K562 (cell line): Measurements from ENCODE around the gene RPP38. TPM values are rescaled to one million over a fixed set of nuclear protein-coding genes. Genes with fewer than 3 reads are reported as not detected.

Experiments used
- ATAC-seq: fragments of 200-7000 bp; cut with Tn5 transposase; 3 replicates; pipeline ENCODE4 v1.9.1; 2020; ENCODE audit warnings: moderate library complexity
- BruUV-seq: library from RNA; stranded (reverse); fragments of 400-500 nt; replicated peaks from 2 replicates; lab custom pipeline; 2021; lab: Mats Ljungman, UMichigan
- CTCF ChIA-PET: fragments of 300-600 bp; formaldehyde crosslinking; extraction: SDS; loops from one replicate; lab custom pipeline; 2021; ENCODE audit warnings: low intra/inter-chr PET ratio; lab: Yijun Ruan, JAX
- POLR2A ChIA-PET: fragments of 300-600, 350-650 bp; sonication (Branson Sonifier 250); formaldehyde crosslinking; extraction: SDS; loops from one replicate; lab custom pipeline; 2021; ENCODE audit warnings: antibody characterized with exemption, inconsistent platforms; lab: Yijun Ruan, JAX
- DNase-seq, 4 experiments: peaks; one replicate each; pipeline versions ENCODE4 v3.0.0 to v3.0.0-alpha.2; 2011 to 2018; ENCODE audit warnings: low spot score in 3 of 4, mixed read lengths in 3 of 4; ENCODE audit errors: extremely low read depth in 1 of 4
- FAIRE-seq: peaks from 2 replicates; lab custom pipeline; 2011; peaks lifted over from hg19 to GRCh38; lab: Jason Lieb, UNC
- H2AFZ ChIP-seq: 2 replicates; pipeline ENCODE4 v1.6.0; 2011; ENCODE audit warnings: low read depth, low read length, control low read depth, inconsistent platforms
- H3K27ac ChIP-seq: fragments of 200-600 bp; 3 replicates; pipeline ENCODE4 v1.8.0; 2011; ENCODE audit warnings: low read depth, mild to moderate bottlenecking, control low read depth, inconsistent platforms, low read length, moderate library complexity, mixed read lengths; ENCODE audit errors: extremely low read depth
- H3K27me3 ChIP-seq, 2 experiments: fragments of 300-600 bp in 1 of 2; 2 replicates in 1 of 2; 3 replicates in 1 of 2; pipeline versions ENCODE4 v1.6.0 to v1.8.0; 2011; ENCODE audit warnings: inconsistent platforms in 2 of 2, low read length in 2 of 2, mild to moderate bottlenecking in 1 of 2, mixed read lengths in 1 of 2, moderate library complexity in 1 of 2; ENCODE audit not compliant: control insufficient read depth in 2 of 2, insufficient read depth in 2 of 2
- H3K36me3 ChIP-seq: fragments of 300-600 bp; 3 replicates; pipeline ENCODE4 v1.8.0; 2011; ENCODE audit warnings: mild to moderate bottlenecking, low read length, inconsistent platforms; ENCODE audit not compliant: control insufficient read depth, insufficient read depth
- H3K4me1 ChIP-seq, 2 experiments: fragments of 200-600 bp in 1 of 2; replicated peaks in 1 of 2; 2 replicates in 1 of 2; 3 replicates in 1 of 2; pipeline versions ENCODE4 v1.5.1 to v1.8.0; 2011; ENCODE audit warnings: inconsistent platforms in 2 of 2, low read length in 2 of 2, mild to moderate bottlenecking in 1 of 2, mixed read lengths in 1 of 2, moderate library complexity in 1 of 2; ENCODE audit not compliant: control insufficient read depth in 2 of 2, insufficient read depth in 2 of 2
- H3K4me2 ChIP-seq: 2 replicates; pipeline ENCODE4 v1.6.1; 2011; ENCODE audit warnings: low read length, control low read depth, inconsistent platforms, mixed read lengths; ENCODE audit not compliant: insufficient read depth
- H3K4me3 ChIP-seq: fragments of 200-600 bp; sonication (generic), shearing (Covaris generic); 2 replicates; pipeline ENCODE4 v1.5.1; 2016; ENCODE audit warnings: control low read depth, inconsistent platforms
- H3K79me2 ChIP-seq: fragments of 200-600 bp; 3 replicates; pipeline ENCODE4 v1.8.0; 2011; ENCODE audit warnings: low read length, inconsistent platforms; ENCODE audit not compliant: control insufficient read depth, insufficient read depth
- H3K9ac ChIP-seq, 2 experiments: 2 replicates each; pipeline versions ENCODE4 v1.6.0 to v1.6.1; 2011; ENCODE audit warnings: low read depth in 2 of 2, low read length in 2 of 2, control low read depth in 1 of 2, inconsistent platforms in 1 of 2, mild to moderate bottlenecking in 1 of 2, mixed read lengths in 1 of 2; ENCODE audit not compliant: insufficient read depth in 1 of 2
- H3K9me1 ChIP-seq: one replicate; pipeline ENCODE4 v1.6.0; 2011; ENCODE audit warnings: inconsistent platforms, mild to moderate bottlenecking, low read length, moderate library complexity; ENCODE audit not compliant: control insufficient read depth, insufficient read depth
- H3K9me3 ChIP-seq: replicated peaks from 2 replicates; pipeline ENCODE4 v1.5.1; 2011; ENCODE audit warnings: low read depth, low read length, inconsistent platforms; ENCODE audit not compliant: control insufficient read depth, insufficient read depth
- H4K20me1 ChIP-seq: replicated peaks from 2 replicates; pipeline ENCODE4 v1.6.1; 2011; ENCODE audit warnings: low read length, inconsistent platforms, mixed read lengths; ENCODE audit not compliant: control insufficient read depth, insufficient read depth
- ASH1L ChIP-seq: fragments of 450-650 bp; IDR thresholded peaks from 2 replicates; pipeline ENCODE4 v1.6.1; 2018; ENCODE audit warnings: borderline replicate concordance, mild to moderate bottlenecking, low read depth; ENCODE audit not compliant: partially characterized antibody
- ESRRA ChIP-seq: fragments of 450-650 bp; IDR thresholded peaks from 2 replicates; pipeline ENCODE4 v1.6.1; 2014; ENCODE audit warnings: low read depth, mild to moderate bottlenecking, moderate library complexity, borderline replicate concordance
- NCOA2 ChIP-seq, 2 experiments: fragments of 450-650 bp; IDR thresholded peaks; 2 replicates each; pipeline ENCODE4 v1.6.1; 2018; ENCODE audit warnings: mild to moderate bottlenecking in 2 of 2, moderate library complexity in 1 of 2; ENCODE audit not compliant: partially characterized antibody in 2 of 2
- SRSF3 ChIP-seq: fragments of 200-400 bp; formaldehyde crosslinking; IDR thresholded peaks from 2 replicates; pipeline ENCODE4 v1.6.1; 2016; ENCODE audit warnings: mild to moderate bottlenecking, low read length, moderate library complexity; ENCODE audit not compliant: insufficient read depth
- ZNF561 ChIP-seq: fragments of 450-650 bp; formaldehyde crosslinking; conservative IDR thresholded peaks from 2 replicates; pipeline ENCODE4 v1.4.0; 2020; ENCODE audit warnings: mild to moderate bottlenecking, moderate library complexity
- WGBS: fragments of 100-300 bp; shearing (Covaris generic); methylation state at CpG from one replicate; pipeline ENCODE4 v1.1.6; 2016; ENCODE audit warnings: low coverage, mixed read lengths; ENCODE audit not compliant: insufficient coverage; ENCODE audit errors: missing lambda C conversion rate; 5-methylcytosine and 5-hydroxymethylcytosine counted together
- in situ Hi-C: fragments of 300-500 bp; cut with MboI; formaldehyde crosslinking; loops from 4 replicates; pipeline ENCODE4 v1.15.0; 2018; ENCODE audit warnings: inconsistent platforms, mixed read lengths
- intact Hi-C: fragments of 100-400 bp; cut with micrococcal nuclease; formaldehyde crosslinking; loops from 2 replicates; pipeline ENCODE4 v1.14.2; 2022
- polyA plus RNA-seq, 8 experiments: library from polyadenylated mRNA; depleted of rRNA in 4 of 8; stranded (reverse) in 5 of 8; unstranded in 3 of 8; fragments of >200 nt; fragmentation: Nextera tagmentation in 2 of 8; fragmentation: Illumina TruSeq in 1 of 8; extraction: Ambion mirVana in 2 of 8; extraction: Trizol in 1 of 8; gene quantifications; 2 replicates each; pipeline versions ENCODE4 v1.2.1 to v1.2.3, GENCODE V29; 2011 to 2014; ENCODE audit warnings: inconsistent platforms in 1 of 8, missing spikeins in 1 of 8
- total RNA-seq, 7 experiments: library from RNA; depleted of rRNA in 6 of 7; stranded (reverse); fragments of >200 nt in 6 of 7; fragmentation: Illumina TruSeq in 2 of 7; extraction: Trizol in 2 of 7; gene quantifications; 2 replicates each; pipeline versions ENCODE4 v1.2.1 to v1.2.3, GENCODE V29; 2011 to 2021; ENCODE audit warnings: low replicate concordance in 1 of 7
- TF ChIP-seq, protein P1 (sequence below): fragments of 250-450 bp; sonication (Bioruptor Pico); IDR thresholded peaks from 2 replicates; pipeline ENCODE4 v1.8.0; 2021; ENCODE audit warnings: mild to moderate bottlenecking, moderate library complexity
- TF ChIP-seq, protein P2 (sequence below): fragments of 450-650 bp; IDR thresholded peaks from 2 replicates; pipeline ENCODE4 v1.6.1; 2016; ENCODE audit warnings: low read depth

Gene RPP38
- total and polyA plus RNA-seq, 9 of the 15 experiments (the other 6 are each of a cell fraction or from before 2014, with no cell fraction given): 26.3 to 58.6 (median 33.8) TPM

DNA sequence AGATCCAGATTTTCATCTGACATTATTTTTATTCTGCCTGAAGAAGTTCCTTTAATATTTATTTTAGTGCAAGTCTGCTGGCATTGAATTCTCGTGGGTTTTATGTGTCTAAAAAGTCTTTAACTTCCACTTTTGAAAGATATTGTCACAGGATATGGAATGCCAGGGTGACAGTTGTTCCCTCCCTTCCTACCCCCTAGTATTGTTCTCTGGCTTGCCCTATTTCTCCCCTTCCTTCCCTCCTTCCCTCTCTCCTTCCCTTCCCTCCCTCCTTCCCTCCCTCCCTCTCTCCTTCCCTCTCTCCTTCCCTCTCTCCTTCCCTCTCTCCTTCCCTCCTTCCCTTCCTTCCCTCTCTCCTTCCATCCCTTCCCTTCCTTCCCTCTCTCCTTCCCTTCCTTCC, 38.5 kb upstream of the RPP38 start:
- no TSS peak for BruUV-seq
- DNase-seq (no peak), ATAC-seq (no peak), FAIRE-seq (no peak)
- Histone ChIP-seq H3K36me3 (no peaks in the 10 kb centered on the region), H4K20me1 (no peaks in the 10 kb centered on the region), H3K9me3 (no peaks in the 10 kb centered on the region), H3K4me2 (no peak overlapping the region), H3K4me1 (no peaks in the 10 kb centered on the region; a peak in 1 of 5 replicates), H3K27ac (no peak overlapping the region), H3K27me3 (peaks cover 0 to 7% of the 10 kb centered on the region in 2 experiments; a peak in 1 of 5 replicates), H3K79me2 (no peaks in the 10 kb centered on the region), H3K4me3 (no peak overlapping the region), H3K9me1 (no peaks in the 10 kb centered on the region), H2AFZ (no peak overlapping the region), H3K9ac (no peak overlapping the region)
- in situ Hi-C loops: no loop called here
- ChIA-PET POLR2A (no interaction called here), CTCF (no interaction called here)
- intact Hi-C loops: no loop called here
- WGBS: 11% methylated on average over 1 of the region's 1 CpG
- TF ChIP-seq NCOA2 (IDR thresholded peaks at IDR 0.05; ENCODE audit: partially characterized antibody in 2 of 2) (no peak), ESRRA (no peak), SRSF3 (no peak)
- TF ChIP-seq, protein P1, sequence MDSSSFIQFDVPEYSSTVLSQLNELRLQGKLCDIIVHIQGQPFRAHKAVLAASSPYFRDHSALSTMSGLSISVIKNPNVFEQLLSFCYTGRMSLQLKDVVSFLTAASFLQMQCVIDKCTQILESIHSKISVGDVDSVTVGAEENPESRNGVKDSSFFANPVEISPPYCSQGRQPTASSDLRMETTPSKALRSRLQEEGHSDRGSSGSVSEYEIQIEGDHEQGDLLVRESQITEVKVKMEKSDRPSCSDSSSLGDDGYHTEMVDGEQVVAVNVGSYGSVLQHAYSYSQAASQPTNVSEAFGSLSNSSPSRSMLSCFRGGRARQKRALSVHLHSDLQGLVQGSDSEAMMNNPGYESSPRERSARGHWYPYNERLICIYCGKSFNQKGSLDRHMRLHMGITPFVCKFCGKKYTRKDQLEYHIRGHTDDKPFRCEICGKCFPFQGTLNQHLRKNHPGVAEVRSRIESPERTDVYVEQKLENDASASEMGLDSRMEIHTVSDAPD: no peak

DNA sequence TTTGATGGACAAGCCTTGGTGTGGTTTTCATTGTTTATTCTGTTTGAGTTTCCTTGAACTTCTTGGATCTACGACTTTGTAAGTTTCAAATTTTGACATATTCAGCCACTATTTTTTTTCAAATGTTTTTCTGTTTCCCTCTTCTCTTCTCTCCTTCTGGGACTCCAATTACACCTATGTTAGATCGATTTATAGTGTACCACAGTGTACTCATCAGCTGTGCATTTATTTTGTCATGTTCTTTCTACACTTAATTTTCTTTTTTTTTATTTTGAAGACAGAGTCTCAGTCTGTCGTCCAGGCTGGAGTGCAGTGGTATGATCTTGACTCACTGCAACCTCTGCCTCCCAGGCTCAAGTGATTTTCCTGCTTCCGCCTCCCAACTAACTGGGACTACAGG, 37.2 kb upstream of the RPP38 start:
- 11% methylated on average over 4 of the region's 4 CpGs for WGBS
- TF ChIP-seq, protein P2, sequence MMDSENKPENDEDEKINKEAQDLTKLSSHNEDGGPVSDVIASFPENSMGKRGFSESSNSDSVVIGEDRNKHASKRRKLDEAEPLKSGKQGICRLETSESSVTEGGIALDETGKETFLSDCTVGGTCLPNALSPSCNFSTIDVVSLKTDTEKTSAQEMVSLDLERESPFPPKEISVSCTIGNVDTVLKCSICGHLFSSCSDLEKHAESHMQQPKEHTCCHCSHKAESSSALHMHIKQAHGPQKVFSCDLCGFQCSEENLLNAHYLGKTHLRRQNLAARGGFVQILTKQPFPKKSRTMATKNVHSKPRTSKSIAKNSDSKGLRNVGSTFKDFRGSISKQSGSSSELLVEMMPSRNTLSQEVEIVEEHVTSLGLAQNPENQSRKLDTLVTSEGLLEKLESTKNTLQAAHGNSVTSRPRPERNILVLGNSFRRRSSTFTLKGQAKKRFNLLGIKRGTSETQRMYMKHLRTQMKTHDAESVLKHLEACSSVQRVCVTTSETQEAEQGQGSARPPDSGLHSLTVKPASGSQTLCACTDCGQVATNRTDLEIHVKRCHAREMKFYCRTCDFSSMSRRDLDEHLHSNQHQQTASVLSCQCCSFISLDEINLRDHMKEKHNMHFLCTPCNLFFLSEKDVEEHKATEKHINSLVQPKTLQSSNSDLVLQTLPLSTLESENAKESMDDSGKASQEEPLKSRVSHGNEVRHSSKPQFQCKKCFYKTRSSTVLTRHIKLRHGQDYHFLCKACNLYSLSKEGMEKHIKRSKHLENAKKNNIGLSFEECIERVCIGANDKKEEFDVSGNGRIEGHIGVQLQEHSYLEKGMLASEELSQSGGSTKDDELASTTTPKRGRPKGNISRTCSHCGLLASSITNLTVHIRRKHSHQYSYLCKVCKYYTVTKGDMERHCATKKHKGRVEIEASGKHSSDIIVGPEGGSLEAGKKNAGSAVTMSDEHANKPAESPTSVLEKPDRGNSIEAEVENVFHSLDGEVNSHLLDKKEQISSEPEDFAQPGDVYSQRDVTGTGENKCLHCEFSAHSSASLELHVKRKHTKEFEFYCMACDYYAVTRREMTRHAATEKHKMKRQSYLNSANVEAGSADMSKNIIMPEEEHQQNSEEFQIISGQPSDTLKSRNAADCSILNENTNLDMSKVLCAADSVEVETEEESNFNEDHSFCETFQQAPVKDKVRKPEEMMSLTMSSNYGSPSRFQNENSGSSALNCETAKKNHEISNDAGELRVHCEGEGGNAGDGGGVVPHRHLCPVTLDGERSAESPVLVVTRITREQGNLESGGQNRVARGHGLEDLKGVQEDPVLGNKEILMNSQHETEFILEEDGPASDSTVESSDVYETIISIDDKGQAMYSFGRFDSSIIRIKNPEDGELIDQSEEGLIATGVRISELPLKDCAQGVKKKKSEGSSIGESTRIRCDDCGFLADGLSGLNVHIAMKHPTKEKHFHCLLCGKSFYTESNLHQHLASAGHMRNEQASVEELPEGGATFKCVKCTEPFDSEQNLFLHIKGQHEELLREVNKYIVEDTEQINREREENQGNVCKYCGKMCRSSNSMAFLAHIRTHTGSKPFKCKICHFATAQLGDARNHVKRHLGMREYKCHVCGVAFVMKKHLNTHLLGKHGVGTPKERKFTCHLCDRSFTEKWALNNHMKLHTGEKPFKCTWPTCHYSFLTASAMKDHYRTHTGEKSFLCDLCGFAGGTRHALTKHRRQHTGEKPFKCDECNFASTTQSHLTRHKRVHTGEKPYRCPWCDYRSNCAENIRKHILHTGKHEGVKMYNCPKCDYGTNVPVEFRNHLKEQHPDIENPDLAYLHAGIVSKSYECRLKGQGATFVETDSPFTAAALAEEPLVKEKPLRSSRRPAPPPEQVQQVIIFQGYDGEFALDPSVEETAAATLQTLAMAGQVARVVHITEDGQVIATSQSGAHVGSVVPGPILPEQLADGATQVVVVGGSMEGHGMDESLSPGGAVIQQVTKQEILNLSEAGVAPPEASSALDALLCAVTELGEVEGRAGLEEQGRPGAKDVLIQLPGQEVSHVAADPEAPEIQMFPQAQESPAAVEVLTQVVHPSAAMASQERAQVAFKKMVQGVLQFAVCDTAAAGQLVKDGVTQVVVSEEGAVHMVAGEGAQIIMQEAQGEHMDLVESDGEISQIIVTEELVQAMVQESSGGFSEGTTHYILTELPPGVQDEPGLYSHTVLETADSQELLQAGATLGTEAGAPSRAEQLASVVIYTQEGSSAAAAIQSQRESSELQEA: no peak
- TF ChIP-seq ASH1L: no peak
- TF ChIP-seq ZNF561: no peak

More for the DNA sequence above, 37.2 kb upstream of the RPP38 start:
- Histone ChIP-seq H3K9ac (no peak overlapping the region), H3K4me3 (no peak overlapping the region), H3K27me3 (peaks cover 0 to 7% of the 10 kb centered on the region in 2 experiments; a peak in 2 of 5 replicates), H3K79me2 (no peaks in the 10 kb centered on the region), H3K36me3 (no peaks in the 10 kb centered on the region), H2AFZ (no peak overlapping the region), H3K27ac (no peak overlapping the region), H4K20me1 (no peaks in the 10 kb centered on the region), H3K9me3 (no peaks in the 10 kb centered on the region), H3K4me2 (no peak overlapping the region), H3K4me1 (no peaks in the 10 kb centered on the region), H3K9me1 (no peaks in the 10 kb centered on the region)
- BruUV-seq: no TSS peak
- DNase-seq (no peak), ATAC-seq (no peak), FAIRE-seq (no peak)
- ChIA-PET CTCF (no interaction called here), POLR2A (no interaction called here)
- in situ Hi-C loops (no loop called here), intact Hi-C loops (no loop called here)
